IPS-18c (cell line): ENCODE measurements around the gene FMO4.
"Not testable (repeated sequence)": the region's sequence is repeated elsewhere in the genome, so short reads cannot be mapped to it uniquely, and the experiment has no call there.

Experiments used
- H3K4me3 ChIP-seq: 2 replicates; pipeline ENCODE4 v1.7.0; 2013; ENCODE audit warnings: low read depth, mild to moderate bottlenecking, low read length, moderate library complexity; ENCODE audit not compliant: insufficient read depth
- H3K9me3 ChIP-seq: one replicate; pipeline ENCODE4 v1.6.1; 2013; ENCODE audit warnings: mild to moderate bottlenecking, low read length, moderate library complexity; ENCODE audit not compliant: control insufficient read depth, insufficient read depth

Gene FMO4, protein sequence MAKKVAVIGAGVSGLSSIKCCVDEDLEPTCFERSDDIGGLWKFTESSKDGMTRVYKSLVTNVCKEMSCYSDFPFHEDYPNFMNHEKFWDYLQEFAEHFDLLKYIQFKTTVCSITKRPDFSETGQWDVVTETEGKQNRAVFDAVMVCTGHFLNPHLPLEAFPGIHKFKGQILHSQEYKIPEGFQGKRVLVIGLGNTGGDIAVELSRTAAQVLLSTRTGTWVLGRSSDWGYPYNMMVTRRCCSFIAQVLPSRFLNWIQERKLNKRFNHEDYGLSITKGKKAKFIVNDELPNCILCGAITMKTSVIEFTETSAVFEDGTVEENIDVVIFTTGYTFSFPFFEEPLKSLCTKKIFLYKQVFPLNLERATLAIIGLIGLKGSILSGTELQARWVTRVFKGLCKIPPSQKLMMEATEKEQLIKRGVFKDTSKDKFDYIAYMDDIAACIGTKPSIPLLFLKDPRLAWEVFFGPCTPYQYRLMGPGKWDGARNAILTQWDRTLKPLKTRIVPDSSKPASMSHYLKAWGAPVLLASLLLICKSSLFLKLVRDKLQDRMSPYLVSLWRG

DNA sequence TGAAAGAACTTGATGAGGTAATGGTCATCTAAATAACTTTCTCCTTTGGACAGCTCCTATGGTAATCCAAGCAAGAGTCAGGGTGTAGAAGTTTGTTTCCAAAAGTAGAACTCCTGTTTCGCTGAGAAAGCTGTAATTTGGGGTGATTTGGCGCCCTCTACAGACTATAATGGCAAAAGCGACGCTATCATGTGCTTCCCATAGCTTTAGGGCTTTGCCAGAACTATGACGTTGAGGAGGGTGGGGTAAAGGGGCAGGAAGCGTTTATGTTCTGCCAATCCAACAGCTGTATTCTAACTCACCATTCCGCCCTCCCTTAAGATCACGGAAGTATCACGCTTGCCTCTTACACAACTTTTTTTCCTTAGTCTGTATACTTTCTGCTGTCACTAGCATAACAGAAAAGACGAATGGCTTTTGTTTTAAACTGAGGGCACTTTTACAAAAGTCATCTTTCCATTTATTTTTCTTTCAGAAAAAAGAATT lies at the start of gene FMO4:
FMO4 (plus strand) TSS at position 349 of the 486 bp plus-strand sequence. CDS start 5,643 bp downstream, outside the sequence.
- H3K9me3 ChIP-seq: no peaks in the 10 kb centered on the region
- no peak within 1 kb of the TSS for H3K4me3 ChIP-seq

GRCh38 chr1:171265686-171266085 lies 48.3 kb upstream of the FMO4 start:
- H3K4me3 ChIP-seq: no peak overlapping the region
- no peaks in the 10 kb centered on the region for H3K9me3 ChIP-seq

DNA sequence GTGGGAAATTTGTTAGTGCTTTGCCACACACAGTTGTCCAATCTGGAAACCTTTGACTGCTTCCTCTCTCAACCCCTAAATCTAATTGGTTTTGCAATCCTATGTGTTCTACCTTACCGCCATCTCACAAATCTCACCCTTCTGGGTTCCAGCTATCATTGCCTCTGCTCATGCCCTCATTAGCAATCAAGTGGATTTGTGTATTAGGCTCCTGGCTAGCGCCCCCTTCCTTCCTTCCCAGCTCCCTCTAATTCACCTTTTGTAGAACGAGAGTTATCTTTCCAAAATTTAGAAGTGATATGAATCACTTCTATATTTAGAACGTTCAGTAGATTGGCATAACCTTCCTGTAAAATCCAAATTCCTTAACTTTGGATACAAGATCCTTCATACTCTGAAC lies 47.1 kb upstream of the FMO4 start:
- Histone ChIP-seq H3K4me3 (no peak overlapping the region), H3K9me3 (peaks cover 2% of the 10 kb centered on the region)

DNA sequence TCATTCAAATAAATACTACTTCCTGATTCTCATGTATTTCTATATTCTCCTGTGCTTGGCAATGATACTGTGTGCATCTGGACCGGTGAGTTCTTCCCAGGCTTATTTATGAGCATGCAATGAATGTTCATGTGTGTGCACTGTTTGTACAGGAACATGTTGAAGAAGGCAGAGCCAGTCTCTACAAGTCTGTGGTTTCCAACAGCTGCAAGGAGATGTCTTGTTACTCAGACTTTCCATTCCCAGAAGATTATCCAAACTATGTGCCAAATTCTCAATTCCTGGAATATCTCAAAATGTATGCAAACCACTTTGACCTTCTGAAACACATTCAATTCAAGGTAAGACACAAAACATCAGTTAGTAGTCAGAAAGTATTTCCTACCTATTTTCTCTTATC lies 46.6 kb upstream of the FMO4 start:
- H3K9me3 ChIP-seq: peaks cover 2% of the 10 kb centered on the region
- no peak overlapping the region for H3K4me3 ChIP-seq

GRCh38 chr1:171270806-171271205 lies 43.2 kb upstream of the FMO4 start:
- H3K4me3 ChIP-seq: no peak overlapping the region
- H3K9me3 ChIP-seq: peaks cover 2% of the 10 kb centered on the region

- Histone ChIP-seq H3K4me3 (no peak overlapping the region), H3K9me3 (no peaks in the 10 kb centered on the region)
Measured at GRCh38 chr1:171277534-171277933, 36.4 kb upstream of the FMO4 start.

GRCh38 chr1:171279234-171279633 lies 34.7 kb upstream of the FMO4 start:
- Histone ChIP-seq H3K9me3 (no peaks in the 10 kb centered on the region), H3K4me3 (no peak overlapping the region)

DNA sequence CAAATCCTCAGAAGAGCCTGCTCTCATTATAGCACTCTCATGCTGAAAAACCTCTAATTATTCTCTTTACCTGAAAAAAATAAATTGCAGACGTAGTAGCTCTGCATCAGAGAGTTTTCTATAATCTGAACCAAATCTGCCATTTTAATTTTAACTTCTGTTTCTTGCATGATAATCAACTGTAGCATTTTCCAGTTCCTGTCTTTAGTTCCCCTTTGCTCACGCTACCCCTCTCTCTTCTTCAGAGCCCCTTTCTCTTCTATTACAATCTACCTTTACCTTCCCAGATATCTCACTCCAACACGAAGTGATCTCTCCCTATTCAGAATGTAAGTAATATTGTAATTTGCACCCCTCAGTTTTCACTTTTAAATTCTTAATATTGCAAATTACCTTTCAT lies 34.3 kb upstream of the FMO4 start:
- Histone ChIP-seq H3K9me3 (no peaks in the 10 kb centered on the region), H3K4me3 (no peak overlapping the region)

DNA sequence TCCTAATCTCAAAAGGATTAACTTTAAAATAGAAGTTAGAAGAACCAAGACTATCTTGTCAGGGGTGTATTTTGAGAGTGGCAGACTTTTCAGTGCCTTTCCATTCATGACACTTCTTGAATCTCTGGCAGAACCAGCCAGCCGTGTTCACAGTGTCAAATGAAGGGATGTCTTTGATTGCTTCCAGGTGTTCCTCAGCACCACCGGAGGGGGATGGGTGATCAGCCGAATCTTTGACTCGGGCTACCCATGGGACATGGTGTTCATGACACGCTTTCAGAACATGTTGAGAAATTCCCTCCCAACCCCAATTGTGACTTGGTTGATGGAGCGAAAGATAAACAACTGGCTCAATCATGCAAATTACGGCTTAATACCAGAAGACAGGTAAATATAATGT lies 33.4 kb upstream of the FMO4 start:
- Histone ChIP-seq H3K9me3 (no peaks in the 10 kb centered on the region), H3K4me3 (no peak overlapping the region)

DNA sequence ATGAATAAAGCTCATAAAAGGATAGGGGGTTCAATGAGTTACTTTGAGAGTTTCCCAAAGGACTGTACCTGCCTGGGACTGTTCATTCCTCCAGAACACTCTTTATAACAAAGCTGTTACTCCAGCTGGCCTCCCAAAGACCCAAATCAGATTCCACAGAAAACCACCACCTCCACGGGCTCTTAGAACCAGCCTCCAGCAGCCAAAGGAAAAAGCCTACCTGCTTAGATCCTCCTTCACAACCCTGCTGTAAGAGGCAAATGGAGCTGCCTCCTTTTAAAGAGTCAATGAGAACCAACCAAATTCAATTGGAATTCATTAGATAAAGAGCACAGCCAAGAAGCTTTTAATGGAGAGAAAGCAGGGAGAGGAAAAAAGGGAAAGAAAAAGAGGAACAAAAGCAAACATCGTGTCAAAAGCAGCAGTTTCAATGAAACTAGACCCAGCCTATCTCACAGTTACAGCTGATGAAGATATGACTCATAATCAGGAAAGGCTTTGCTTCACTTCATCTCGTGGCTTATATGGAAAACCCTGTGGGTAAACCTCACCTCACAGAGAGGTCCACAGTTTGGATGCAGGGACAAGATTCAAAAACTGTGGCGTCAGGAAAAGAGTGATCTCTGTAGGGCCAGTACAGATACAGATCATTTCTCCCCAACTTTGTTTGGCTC lies 27.8 kb upstream of the FMO4 start:
- Histone ChIP-seq H3K9me3 (peaks cover 3% of the 10 kb centered on the region), H3K4me3 (no peak overlapping the region)

DNA sequence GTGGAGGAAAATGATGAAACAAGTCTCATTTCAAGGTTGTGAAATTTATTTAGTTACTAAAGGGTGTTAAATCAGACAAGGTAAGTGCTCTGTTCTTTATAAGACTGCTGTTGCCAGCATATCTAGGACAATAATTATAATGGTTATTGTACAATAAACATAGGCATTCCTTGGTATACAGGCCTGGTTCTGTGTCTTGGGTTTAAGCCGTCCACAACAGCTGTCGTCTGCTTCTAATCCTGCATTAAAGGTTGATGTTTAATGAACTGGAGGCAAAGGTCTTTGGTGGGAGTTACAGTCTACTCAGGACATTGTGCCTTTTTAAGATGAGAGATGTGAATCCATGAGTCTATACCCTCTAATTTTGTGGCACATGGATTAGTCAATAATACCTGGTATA lies 23.4 kb upstream of the FMO4 start:
- H3K9me3 ChIP-seq: peaks cover 3% of the 10 kb centered on the region
- no peak overlapping the region for H3K4me3 ChIP-seq

DNA sequence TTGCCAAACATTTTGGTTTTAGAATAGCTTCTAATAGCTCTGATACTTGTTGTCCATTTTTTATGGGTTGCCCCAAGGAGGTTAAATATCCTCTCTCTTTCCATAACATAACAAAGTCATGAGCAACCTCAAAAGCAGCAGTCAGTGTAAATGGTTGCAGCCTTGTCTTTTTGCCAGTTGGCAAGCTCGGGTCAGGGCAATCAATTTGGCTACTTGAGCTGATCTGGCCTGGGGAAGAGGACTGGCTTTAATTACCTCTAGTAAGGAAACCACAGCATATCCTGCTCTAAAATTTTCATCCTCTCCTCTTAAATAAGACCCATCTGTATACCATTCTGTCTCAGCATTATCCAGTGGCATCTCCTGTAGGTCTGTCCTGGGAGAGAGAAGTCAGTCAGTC lies 21.2 kb upstream of the FMO4 start:
- Histone ChIP-seq H3K9me3 (no peaks in the 10 kb centered on the region), H3K4me3 (no peak overlapping the region)

DNA sequence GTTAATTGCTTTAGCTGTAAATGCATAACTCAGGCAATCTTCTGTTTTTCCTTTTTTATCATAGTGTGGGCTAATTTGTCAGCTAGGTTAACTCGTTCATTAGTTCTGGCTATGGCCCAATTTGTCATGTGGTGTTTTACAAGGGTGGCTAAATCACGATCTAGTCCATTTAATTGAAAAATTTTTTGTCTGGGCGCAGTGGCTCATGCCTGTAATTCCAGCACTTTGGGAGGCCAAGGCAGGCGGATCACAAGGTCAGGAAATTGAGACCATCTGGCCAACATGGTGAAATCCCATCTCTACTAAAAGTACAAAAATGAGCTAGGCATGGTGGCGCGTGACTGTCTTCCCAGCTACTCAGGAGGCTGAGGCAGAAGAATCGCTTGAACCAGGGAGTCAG lies 18.6 kb upstream of the FMO4 start:
- not testable (repeated sequence) for H3K9me3 ChIP-seq, H3K4me3 ChIP-seq

DNA sequence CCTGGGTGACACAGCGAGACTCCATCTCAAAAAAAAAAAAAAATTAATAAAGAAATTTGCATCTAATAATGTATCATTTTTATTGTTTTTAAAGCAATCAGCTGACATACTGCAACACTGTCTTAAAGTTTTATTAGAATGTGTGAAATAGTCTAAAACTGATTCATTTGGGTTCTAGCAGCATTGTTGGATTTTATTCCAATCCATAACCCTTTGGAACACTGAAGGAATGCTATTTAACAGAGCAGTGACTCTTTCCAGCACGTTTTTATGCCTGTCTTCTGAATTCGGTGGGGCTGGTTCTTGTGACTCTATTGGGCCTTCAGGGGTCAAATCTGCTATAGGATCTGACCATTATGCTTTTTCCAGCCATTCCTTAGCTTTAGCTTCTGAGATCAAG lies 18.2 kb upstream of the FMO4 start:
- no peak overlapping the region for H3K4me3 ChIP-seq
- H3K9me3 ChIP-seq: no peaks in the 10 kb centered on the region

DNA sequence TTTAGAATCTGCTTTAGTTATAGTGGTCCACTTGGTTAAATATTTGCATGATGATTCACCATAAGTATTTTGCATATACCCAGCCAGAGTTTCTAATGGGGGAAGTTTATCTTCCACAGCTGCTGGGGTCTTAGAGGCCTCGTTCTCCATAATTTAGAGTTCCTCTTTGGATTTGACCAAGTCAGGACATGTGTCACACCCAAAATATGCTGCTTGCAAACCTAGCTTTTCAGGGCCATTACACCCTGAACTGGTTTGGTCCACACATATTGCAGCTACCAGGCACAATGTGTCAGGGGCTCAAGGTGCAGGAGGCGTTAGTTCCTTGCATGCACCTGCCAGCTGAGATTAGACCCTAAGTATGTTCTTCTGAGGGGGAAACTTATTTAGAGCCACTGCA lies 17.1 kb upstream of the FMO4 start:
- H3K4me3 ChIP-seq: no peak overlapping the region
- no peaks in the 10 kb centered on the region for H3K9me3 ChIP-seq

DNA sequence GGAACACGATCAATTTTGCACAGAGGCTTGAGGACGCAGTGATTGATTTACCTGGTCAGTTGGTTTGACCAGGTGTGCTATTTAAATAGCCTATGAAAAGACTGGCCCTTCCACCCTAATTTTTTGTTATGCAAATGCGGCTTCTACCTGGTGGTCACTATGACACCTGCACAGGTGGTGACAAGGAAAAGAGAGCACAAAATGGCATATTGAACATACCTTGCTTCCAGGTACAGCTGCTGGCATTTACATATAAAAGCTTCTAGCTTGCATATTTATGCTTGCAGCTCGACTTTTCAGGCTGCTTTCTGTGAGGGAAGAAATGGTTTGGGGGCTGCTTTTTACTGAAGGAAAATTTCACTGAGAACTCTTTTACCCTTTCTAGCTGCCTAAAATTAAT lies 15.3 kb upstream of the FMO4 start:
- H3K4me3 ChIP-seq: no peak overlapping the region
- no peaks in the 10 kb centered on the region for H3K9me3 ChIP-seq

GRCh38 chr1:171299342-171299741 lies 14.6 kb upstream of the FMO4 start:
- no peaks in the 10 kb centered on the region for H3K9me3 ChIP-seq
- H3K4me3 ChIP-seq: no peak overlapping the region

DNA sequence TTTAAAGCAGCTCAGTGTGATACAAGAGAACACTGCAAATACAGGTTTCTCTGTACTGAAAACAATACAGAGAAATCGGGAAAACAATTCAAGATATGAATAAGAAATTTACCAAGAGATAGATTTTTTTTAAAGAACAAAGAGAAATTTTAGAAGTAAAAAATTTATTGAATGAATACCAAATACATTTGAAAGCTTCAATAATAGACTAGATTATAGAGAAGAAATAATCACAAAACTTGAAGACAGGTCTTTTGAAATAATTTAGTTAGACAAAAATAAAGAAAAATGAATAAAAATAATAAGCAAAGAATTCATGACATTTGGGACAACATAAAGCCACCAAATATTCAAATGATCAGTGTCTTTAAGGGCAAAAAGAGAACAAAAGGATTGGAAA lies 13.6 kb upstream of the FMO4 start:
- Histone ChIP-seq H3K9me3 (no peaks in the 10 kb centered on the region), H3K4me3 (no peak overlapping the region)
